OCI-LY7 (cell line): ENCODE data around the gene CORO6. TPM values are rescaled to one million over a fixed set of nuclear protein-coding genes. Genes with fewer than 3 reads are reported as not detected.

Experiments used
- BruUV-seq: library from RNA; stranded (reverse); fragments of 400-500 nt; replicated peaks from 2 replicates; lab custom pipeline; 2021; lab: Mats Ljungman, UMichigan
- CTCF ChIA-PET: fragments of 300-600 bp; sonication (Branson Sonifier 250); formaldehyde crosslinking; loops from one replicate; lab custom pipeline; 2022; ENCODE audit warnings: antibody characterized with exemption; ENCODE audit not compliant: unreplicated experiment; lab: Charles Lee
- POLR2A ChIA-PET: fragments of 300-600 bp; sonication (Branson Sonifier 250); formaldehyde crosslinking; loops from one replicate; lab custom pipeline; 2022; ENCODE audit warnings: antibody characterized with exemption; lab: Charles Lee
- DNase-seq: peaks from one replicate; pipeline ENCODE4 v3.0.0-alpha.2; 2015; ENCODE audit warnings: low spot score
- H2AFZ ChIP-seq: fragments of 200-600 bp; sonication (generic), shearing (Covaris generic); 2 replicates; pipeline ENCODE4 v1.6.1; 2014; ENCODE audit warnings: mild to moderate bottlenecking, antibody characterized with exemption, low read length, moderate library complexity
- H3K27ac ChIP-seq: fragments of 200-600 bp; sonication (generic); 2 replicates; pipeline ENCODE4 v1.5.1; 2014; ENCODE audit warnings: mixed run types, low read depth, mild to moderate bottlenecking, moderate library complexity, low read length, inconsistent platforms; ENCODE audit not compliant: poor library complexity, severe bottlenecking
- H3K36me3 ChIP-seq: fragments of 200-600 bp; sonication (generic); 2 replicates; pipeline ENCODE4 v1.6.1; 2014; ENCODE audit warnings: mild to moderate bottlenecking, antibody characterized with exemption, low read length, moderate library complexity, mixed read lengths; ENCODE audit not compliant: insufficient read depth
- H3K4me1 ChIP-seq: fragments of 200-600 bp; sonication (generic); 2 replicates; pipeline ENCODE4 v1.5.1; 2014; ENCODE audit warnings: mild to moderate bottlenecking, low read length; ENCODE audit not compliant: insufficient read depth, poor library complexity, severe bottlenecking
- H3K4me2 ChIP-seq: fragments of 200-600 bp; sonication (generic); 2 replicates; pipeline ENCODE4 v1.6.1; 2014; ENCODE audit warnings: mild to moderate bottlenecking, low read length
- H3K4me3 ChIP-seq: fragments of 200-600 bp; sonication (generic); 2 replicates; pipeline ENCODE4 v1.5.1; 2014; ENCODE audit warnings: mild to moderate bottlenecking, low read depth, low read length; ENCODE audit not compliant: poor library complexity, severe bottlenecking
- H3K79me2 ChIP-seq: fragments of 200-600 bp; sonication (generic); 2 replicates; pipeline ENCODE4 v1.6.1; 2016; ENCODE audit warnings: low read depth, mild to moderate bottlenecking, low read length, moderate library complexity, mixed read lengths; ENCODE audit not compliant: insufficient read depth
- H3K9me2 ChIP-seq: fragments of 200-600 bp; sonication (generic); 2 replicates; pipeline ENCODE4 v1.6.1; 2016; ENCODE audit warnings: mild to moderate bottlenecking, low read length, mixed read lengths; ENCODE audit not compliant: insufficient read depth
- H3K9me3 ChIP-seq: fragments of 200-600 bp; sonication (generic); 2 replicates; pipeline ENCODE4 v1.6.1; 2014; ENCODE audit warnings: mild to moderate bottlenecking, mixed run types, low read length, mixed read lengths
- H4K20me1 ChIP-seq: fragments of 200-600 bp; sonication (generic); 2 replicates; pipeline ENCODE4 v1.6.1; 2014; ENCODE audit warnings: mild to moderate bottlenecking, antibody characterized with exemption, low read length, moderate library complexity, mixed read lengths; ENCODE audit not compliant: insufficient read depth
- CTCF ChIP-seq: fragments of 200-600 bp; sonication (generic); conservative IDR thresholded peaks from 2 replicates; pipeline ENCODE4 v1.5.1; 2014; ENCODE audit warnings: mild to moderate bottlenecking, antibody characterized with exemption, low read length, moderate library complexity, mixed read lengths
- EZH2phosphoT487 ChIP-seq: fragments of 200-600 bp; sonication (generic); IDR thresholded peaks from 2 replicates; pipeline ENCODE4 v1.6.1; 2018; ENCODE audit warnings: low read depth, borderline replicate concordance, mild to moderate bottlenecking, mixed run types, antibody characterized with exemption, low read length, moderate library complexity, mixed read lengths
- intact Hi-C: fragments of 100-400 bp; cut with micrococcal nuclease; formaldehyde crosslinking; loops from one replicate; pipeline ENCODE4 v1.10.0; 2022; ENCODE audit not compliant: unreplicated experiment
- total RNA-seq, 2 experiments: library from RNA; depleted of rRNA in 1 of 2; stranded (reverse); fragments of >200 nt in 1 of 2; shearing (Covaris generic) in 1 of 2; gene quantifications; 2 replicates each; pipeline ENCODE4 v1.2.3, GENCODE V29; 2014 to 2022

The CORO6 gene
- total RNA-seq, 2 experiments from 2014 or later = 5.9 to 6.2 TPM

- no peak overlapping the region for H3K4me3 ChIP-seq
- H3K4me1 ChIP-seq = peaks cover 10% of the 10 kb centered on the region
- no peaks in the 10 kb centered on the region for H3K9me2 ChIP-seq
- H4K20me1 ChIP-seq = no peaks in the 10 kb centered on the region
- no peaks in the 10 kb centered on the region for H3K9me3 ChIP-seq
- CTCF ChIA-PET = no interaction called here
- H3K4me2 ChIP-seq = no peak overlapping the region
- no peak overlapping the region for H2AFZ ChIP-seq
- DNase-seq = no peak
- no TSS peak for BruUV-seq
- intact Hi-C loops = no loop called here
- H3K27ac ChIP-seq = no peak overlapping the region
- no peaks in the 10 kb centered on the region for H3K79me2 ChIP-seq
- H3K36me3 ChIP-seq = peaks cover 38% of the 10 kb centered on the region
- POLR2A ChIA-PET = interaction anchor here (0.9 kb wide), 1 partner anchor 113 kb away, joined by 4 read pairs; no protein-coding TSS in a partner anchor
- TF ChIP-seq CTCF (no peak), EZH2phosphoT487 (no peak)
Measured at GRCh38 chr17:29643817-29644160, 21.1 kb upstream of the CORO6 start.

- no TSS peak for BruUV-seq
- TF ChIP-seq CTCF (no peak), EZH2phosphoT487 (no peak)
- Histone ChIP-seq H3K36me3 (peaks cover 29% of the 10 kb centered on the region), H3K4me2 (no peak overlapping the region), H3K79me2 (no peaks in the 10 kb centered on the region), H3K9me2 (no peaks in the 10 kb centered on the region), H3K4me3 (no peak overlapping the region), H2AFZ (no peak overlapping the region), H3K4me1 (peaks cover 10% of the 10 kb centered on the region), H3K27ac (no peak overlapping the region), H4K20me1 (no peaks in the 10 kb centered on the region), H3K9me3 (no peaks in the 10 kb centered on the region)
- intact Hi-C loops = no loop called here
- POLR2A ChIA-PET = interaction anchor here (0.6 to 0.7 kb wide), 4 partner anchors 47 to 363 kb away, joined by 3 read pairs; no protein-coding TSS in a partner anchor
- CTCF ChIA-PET = no interaction called here
- DNase-seq = no peak
Measured at GRCh38 chr17:29642171-29642611, 19.5 kb upstream of the CORO6 start.

- H3K36me3 ChIP-seq = peaks cover 36% of the 10 kb centered on the region
- no TSS peak for BruUV-seq
- CTCF ChIA-PET = interaction anchor here (0.5 kb wide), 1 partner anchor 289 kb away, joined by 4 read pairs; the partner anchor contains the start of gene SSH2
Measured at GRCh38 chr17:29640981-29641642, 18.4 kb upstream of the CORO6 start.

More at GRCh38 chr17:29640981-29641642, 18.4 kb upstream of the CORO6 start:
- intact Hi-C loops = no loop called here
- Histone ChIP-seq H2AFZ (no peak overlapping the region), H3K4me2 (no peak overlapping the region), H3K79me2 (no peaks in the 10 kb centered on the region), H3K27ac (no peak overlapping the region), H3K4me1 (peaks cover 10% of the 10 kb centered on the region), H4K20me1 (no peaks in the 10 kb centered on the region), H3K9me2 (no peaks in the 10 kb centered on the region), H3K4me3 (no peak overlapping the region), H3K9me3 (no peaks in the 10 kb centered on the region)
- DNase-seq = no peak
- POLR2A ChIA-PET = no interaction called here
- TF ChIP-seq CTCF (no peak), EZH2phosphoT487 (no peak)
